ENCODE data around the gene TFEB. TPM values are rescaled to one million over a fixed set of nuclear protein-coding genes. Genes with fewer than 3 reads are reported as not detected.

TFEB gene
- total RNA-seq, 1 donor from 2014 or later = 36.5 TPM

- Histone ChIP-seq H3K27ac (peak overlapping the region; percentile 97), H3K36me3 (no peaks in the 10 kb centered on the region), H3K9me3 (no peaks in the 10 kb centered on the region), H3K27me3 (ENCODE audit: low read depth) (no peaks in the 10 kb centered on the region), H3K4me1 (peaks cover 47% of the 10 kb centered on the region), H3K4me3 (peak overlapping the region; percentile 88)
- TF ChIP-seq CTCF (IDR thresholded peaks at IDR 0.05) = no peak
- intact Hi-C loops (cut with DNase I) = no loop called here
- ATAC-seq = peak; percentile 72 to 80
- DNase-seq = peak; percentile 86
Observed at GRCh38 chr6:41733707-41734665, 1.4 kb downstream of the TFEB start.

- Histone ChIP-seq H3K27me3 (ENCODE audit: low read depth) (no peaks in the 10 kb centered on the region), H3K36me3 (no peaks in the 10 kb centered on the region), H3K4me3 (peak overlapping the region; percentile 88), H3K9me3 (no peaks in the 10 kb centered on the region), H3K4me1 (peaks cover 51% of the 10 kb centered on the region), H3K27ac (peak overlapping the region; percentile 97)
- ATAC-seq (no peak), DNase-seq (no peak)
- intact Hi-C loops (cut with DNase I) = no loop called here
- no peak for TF ChIP-seq CTCF (IDR thresholded peaks at IDR 0.05)
Observed at GRCh38 chr6:41733360-41733706, 2.1 kb downstream of the TFEB start.

GRCh38 chr6:41732591-41733359, 2.6 kb downstream of the TFEB start:
- intact Hi-C loops (cut with DNase I) = no loop called here
- Histone ChIP-seq H3K9me3 (no peaks in the 10 kb centered on the region), H3K27me3 (ENCODE audit: low read depth) (no peaks in the 10 kb centered on the region), H3K27ac (peak overlapping the region; percentile 97), H3K4me1 (peaks cover 51% of the 10 kb centered on the region), H3K36me3 (no peaks in the 10 kb centered on the region), H3K4me3 (peak overlapping the region; percentile 88)
- no peak for TF ChIP-seq CTCF (IDR thresholded peaks at IDR 0.05)
- DNase-seq = peak; percentile 42
- ATAC-seq = no peak

GRCh38 chr6:41732149-41732548, 3.3 kb downstream of the TFEB start:
- no peaks in the 10 kb centered on the region for H3K27me3 ChIP-seq (ENCODE audit: low read depth)
- intact Hi-C loops (cut with DNase I) = no loop called here
- no peaks in the 10 kb centered on the region for H3K36me3 ChIP-seq
- DNase-seq (no peak), ATAC-seq (no peak)
- peaks cover 51% of the 10 kb centered on the region for H3K4me1 ChIP-seq
- no peaks in the 10 kb centered on the region for H3K9me3 ChIP-seq
- no peak overlapping the region for H3K27ac ChIP-seq
- no peak overlapping the region for H3K4me3 ChIP-seq
- TF ChIP-seq CTCF (IDR thresholded peaks at IDR 0.05) = no peak

- no peaks in the 10 kb centered on the region for H3K27me3 ChIP-seq (ENCODE audit: low read depth)
- H3K4me1 ChIP-seq = peaks cover 51% of the 10 kb centered on the region
- H3K4me3 ChIP-seq = no peak overlapping the region
- H3K27ac ChIP-seq = no peak overlapping the region
- H3K9me3 ChIP-seq = no peaks in the 10 kb centered on the region
- intact Hi-C loops (cut with DNase I) = no loop called here
- no peak for ATAC-seq
- TF ChIP-seq CTCF (IDR thresholded peaks at IDR 0.05) = no peak
- H3K36me3 ChIP-seq = no peaks in the 10 kb centered on the region
- peak; percentile 20 for DNase-seq
Observed at GRCh38 chr6:41731561-41732086, 3.8 kb downstream of the TFEB start.

All from lower lobe of right lung (tissue), 2 donors.